ENCODE data around the gene MAPKAP1.

The MAPKAP1 gene

DNA sequence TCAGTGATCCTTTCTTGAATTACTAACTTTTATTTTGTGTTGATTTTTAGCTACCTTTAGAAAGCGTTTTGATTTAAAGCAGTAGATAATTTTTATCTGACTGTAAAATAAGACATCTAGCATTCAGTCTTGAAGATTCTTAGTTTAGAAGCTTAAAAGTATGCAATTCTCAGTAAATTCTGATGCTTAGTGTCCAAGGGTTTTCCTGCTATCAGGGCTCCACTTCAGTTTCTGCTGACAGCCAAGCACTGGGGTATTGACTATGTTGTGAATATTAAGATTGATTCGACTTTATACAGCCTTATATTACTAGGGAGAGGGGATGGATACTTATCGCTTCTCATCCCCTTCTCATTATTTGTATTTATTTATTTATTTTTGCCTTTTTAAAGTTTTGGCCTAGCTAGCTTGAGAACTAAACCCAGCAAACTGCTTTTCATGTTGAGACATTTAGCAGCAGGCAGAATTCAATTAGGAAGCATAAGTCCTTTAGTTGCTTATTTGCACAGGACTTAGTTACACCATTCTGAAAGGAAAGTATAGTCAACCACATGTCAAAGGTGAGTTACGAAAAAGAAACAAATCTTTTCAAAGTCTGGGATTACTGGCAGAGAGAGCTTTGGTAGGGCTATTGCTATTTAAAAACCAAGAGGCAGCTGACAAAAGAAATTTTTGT, 43.1 kb upstream of the MAPKAP1 start:
- Histone ChIP-seq H3K9ac (ENCODE audit: low read length) (no peak overlapping the region; the same call in 1 of the 2 replicates), H3K27ac (ENCODE audit: low read depth, low read length, poor library complexity, severe bottlenecking) (no peak overlapping the region), H3K9me3 (ENCODE audit: low read length) (no peaks in the 10 kb centered on the region)

DNA sequence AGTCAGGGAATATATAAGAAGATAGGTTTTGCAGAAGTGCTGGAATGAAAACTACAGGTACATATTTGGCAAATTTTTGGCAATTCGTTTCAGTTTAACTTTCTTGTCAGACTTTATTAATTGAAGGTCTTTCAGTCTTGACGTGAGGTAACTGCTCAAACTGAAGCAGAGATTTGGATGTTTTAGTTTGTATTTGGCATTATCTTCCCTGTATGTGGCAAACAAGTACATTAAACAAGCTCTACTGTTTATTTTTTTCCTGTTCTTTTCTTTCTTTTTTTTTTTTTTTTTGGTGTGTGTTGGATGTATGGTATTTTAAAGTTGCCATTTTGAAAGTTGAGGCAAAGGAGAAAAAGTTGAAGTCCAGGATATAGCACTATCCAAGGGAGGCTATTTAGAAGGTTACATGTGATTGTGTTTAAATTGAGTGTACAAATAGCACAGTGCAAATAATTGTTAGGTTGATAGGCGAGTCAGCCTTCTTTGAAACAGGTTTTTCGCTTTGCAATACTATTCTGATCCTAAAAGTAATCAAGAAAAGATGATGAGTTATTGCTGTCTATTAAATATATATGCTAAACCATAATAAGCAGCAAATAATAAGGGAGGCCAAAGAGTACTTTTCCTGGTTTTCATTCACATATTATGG, 42.4 kb upstream of the MAPKAP1 start:
- TF ChIP-seq CTCF (IDR thresholded peaks at IDR 0.05; ENCODE audit: low read length) (no peak), EZH2 (IDR thresholded peaks at IDR 0.05; ENCODE audit: borderline replicate concordance, low read length) (no peak)
- Histone ChIP-seq H2AFZ (ENCODE audit: low read length) (no peak overlapping the region), H3K4me3 (ENCODE audit: low read depth, low read length, poor library complexity, severe bottlenecking) (no peak overlapping the region), H3K27me3 (ENCODE audit: insufficient read depth, low read length) (no peaks in the 10 kb centered on the region), H3K79me2 (ENCODE audit: insufficient read depth, low read length) (peaks cover 10% of the 10 kb centered on the region; the same call in 1 of the 2 replicates), H3K9me2 (ENCODE audit: low read depth, low read length) (no peaks in the 10 kb centered on the region), H3K36me3 (ENCODE audit: insufficient read depth, low read length) (peaks cover 22% of the 10 kb centered on the region; the same call in 1 of the 2 replicates), H3K4me1 (ENCODE audit: insufficient read depth, low read length, severe bottlenecking) (peaks cover 51% of the 10 kb centered on the region), H3K9ac (ENCODE audit: low read length) (no peak overlapping the region), H3K9me3 (ENCODE audit: low read length) (no peaks in the 10 kb centered on the region), H3K4me2 (ENCODE audit: low read length) (peak overlapping the region; percentile 96), H3K27ac (ENCODE audit: low read depth, low read length, poor library complexity, severe bottlenecking) (no peak overlapping the region), H4K20me1 (ENCODE audit: insufficient read depth, low read length) (no peaks in the 10 kb centered on the region), H3F3A (ENCODE audit: insufficient read depth, low read length) (no peaks in the 10 kb centered on the region)

More for the DNA sequence above, 43.1 kb upstream of the MAPKAP1 start:
- H3K4me1 ChIP-seq (ENCODE audit: insufficient read depth, low read length, severe bottlenecking) = peaks cover 51% of the 10 kb centered on the region
- H3K27me3 ChIP-seq (ENCODE audit: insufficient read depth, low read length) = no peaks in the 10 kb centered on the region
- no peak overlapping the region for H3K4me3 ChIP-seq (ENCODE audit: low read depth, low read length, poor library complexity, severe bottlenecking)
- no peaks in the 10 kb centered on the region for H3F3A ChIP-seq (ENCODE audit: insufficient read depth, low read length)
- no peaks in the 10 kb centered on the region for H4K20me1 ChIP-seq (ENCODE audit: insufficient read depth, low read length)
- no peak for TF ChIP-seq EZH2 (IDR thresholded peaks at IDR 0.05; ENCODE audit: borderline replicate concordance, low read length)
- no peak for TF ChIP-seq CTCF (IDR thresholded peaks at IDR 0.05; ENCODE audit: low read length)
- H2AFZ ChIP-seq (ENCODE audit: low read length) = no peak overlapping the region
- peaks cover 22% of the 10 kb centered on the region; the same call in 1 of the 2 replicates for H3K36me3 ChIP-seq (ENCODE audit: insufficient read depth, low read length)
- H3K9me2 ChIP-seq (ENCODE audit: low read depth, low read length) = no peaks in the 10 kb centered on the region
- H3K4me2 ChIP-seq (ENCODE audit: low read length) = peak overlapping the region; percentile 41
- H3K79me2 ChIP-seq (ENCODE audit: insufficient read depth, low read length) = peaks cover 10% of the 10 kb centered on the region; the same call in 1 of the 2 replicates

DNA sequence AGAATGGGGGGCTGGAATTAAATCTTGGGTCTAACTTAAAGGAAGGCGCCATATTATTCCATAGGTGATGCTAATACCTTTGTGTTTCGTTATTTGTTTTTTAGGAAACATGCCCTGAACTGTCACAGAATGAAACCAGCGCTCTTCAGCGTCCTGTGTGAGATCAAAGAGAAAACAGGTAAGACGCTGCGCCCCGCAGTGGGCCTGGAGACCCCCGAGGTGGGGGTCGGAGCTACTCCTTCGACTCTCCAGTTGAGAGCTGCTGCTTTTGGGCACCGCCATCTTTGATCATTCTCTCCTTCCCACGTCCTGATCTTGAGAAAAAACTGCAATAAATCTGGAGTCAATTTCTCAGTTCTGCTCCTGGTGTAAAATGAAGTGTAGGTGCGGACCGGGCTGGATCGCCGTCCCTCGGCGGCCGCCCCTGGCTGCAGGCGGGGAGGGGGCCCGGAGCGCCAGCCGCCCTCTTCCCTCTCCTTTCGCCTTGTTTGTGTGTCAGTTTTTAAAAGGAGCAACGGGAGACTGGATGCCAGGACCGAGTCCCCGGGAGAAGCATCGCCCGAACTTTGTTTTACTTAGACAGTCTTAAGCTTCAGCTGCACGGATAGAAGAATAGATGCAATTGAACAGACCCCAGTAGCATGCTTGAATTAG, 41.6 kb upstream of the MAPKAP1 start:
- Histone ChIP-seq H3K9me2 (ENCODE audit: low read depth, low read length) (no peaks in the 10 kb centered on the region), H3K36me3 (ENCODE audit: insufficient read depth, low read length) (peaks cover 15% of the 10 kb centered on the region; the same call in 1 of the 2 replicates), H3F3A (ENCODE audit: insufficient read depth, low read length) (no peaks in the 10 kb centered on the region), H3K27ac (ENCODE audit: low read depth, low read length, poor library complexity, severe bottlenecking) (no peak overlapping the region), H2AFZ (ENCODE audit: low read length) (no peak overlapping the region), H3K4me2 (ENCODE audit: low read length) (peak overlapping the region; percentile 96), H3K4me3 (ENCODE audit: low read depth, low read length, poor library complexity, severe bottlenecking) (peak overlapping the region; percentile 98), H3K4me1 (ENCODE audit: insufficient read depth, low read length, severe bottlenecking) (peaks cover 51% of the 10 kb centered on the region), H3K9me3 (ENCODE audit: low read length) (no peaks in the 10 kb centered on the region), H3K79me2 (ENCODE audit: insufficient read depth, low read length) (peaks cover 10% of the 10 kb centered on the region; the same call in 1 of the 2 replicates), H3K27me3 (ENCODE audit: insufficient read depth, low read length) (no peaks in the 10 kb centered on the region), H3K9ac (ENCODE audit: low read length) (peak overlapping the region; percentile 93), H4K20me1 (ENCODE audit: insufficient read depth, low read length) (no peaks in the 10 kb centered on the region)
- TF ChIP-seq CTCF (IDR thresholded peaks at IDR 0.05; ENCODE audit: low read length) = no peak
- no peak for TF ChIP-seq EZH2 (IDR thresholded peaks at IDR 0.05; ENCODE audit: borderline replicate concordance, low read length)
